ENCODE results near the gene C5orf52.
A peak's percentile ranks its signal among the peaks of the same experiment; 100 is the strongest.
"Not testable (repeated sequence)": the region's sequence is repeated elsewhere in the genome, so short reads cannot be mapped to it uniquely, and the experiment has no call there.

The C5orf52 gene

GRCh38 chr5:157679801-157680200 lies 8.5 kb downstream of the C5orf52 start:
- DNase-seq, result no peak

- no peak for DNase-seq
These were observed 8.9 kb downstream of the C5orf52 start for GRCh38 chr5:157680239-157680638.

- DNase-seq, result no peak
These were observed 9.7 kb downstream of the C5orf52 start for GRCh38 chr5:157681048-157681447.

GRCh38 chr5:157682257-157682656 lies 10.9 kb downstream of the C5orf52 start:
- DNase-seq, result no peak

- DNase-seq, result not testable (repeated sequence)
These were observed 15.2 kb downstream of the C5orf52 start for GRCh38 chr5:157686276-157687197.

- no peak for DNase-seq
These were observed 15.8 kb downstream of the C5orf52 start for GRCh38 chr5:157687198-157687554.

GRCh38 chr5:157689942-157690689 lies 18.8 kb downstream of the C5orf52 start:
- peak in 3 of 5 experiments; percentile 18 to 49 (median 22) for DNase-seq

GRCh38 chr5:157690690-157691433 lies 19.5 kb downstream of the C5orf52 start:
- DNase-seq, result no peak

GRCh38 chr5:157693816-157694215 lies 22.5 kb downstream of the C5orf52 start:
- DNase-seq, result not testable (repeated sequence)

- not testable (repeated sequence) for DNase-seq
These were observed 24.8 kb downstream of the C5orf52 start for GRCh38 chr5:157696154-157696553.

- DNase-seq, result not testable (repeated sequence)
These were observed 27.3 kb downstream of the C5orf52 start for GRCh38 chr5:157698674-157699073.

- DNase-seq, result no peak
These were observed 32.4 kb downstream of the C5orf52 start for GRCh38 chr5:157703736-157704135.

GRCh38 chr5:157708866-157709265 lies 37.5 kb downstream of the C5orf52 start:
- no peak for DNase-seq

GRCh38 chr5:157709346-157709745 lies 38.0 kb downstream of the C5orf52 start:
- DNase-seq, result peak in 1 of 5 experiments; percentile 27

GRCh38 chr5:157710431-157710830 lies 39.1 kb downstream of the C5orf52 start:
- DNase-seq, result no peak

- peak in 1 of 5 experiments; percentile 17 for DNase-seq
These were observed 39.5 kb downstream of the C5orf52 start for GRCh38 chr5:157710882-157711281.

GRCh38 chr5:157713830-157714595 lies 42.7 kb downstream of the C5orf52 start:
- DNase-seq, result no peak

GRCh38 chr5:157714596-157714864 lies 43.2 kb downstream of the C5orf52 start:
- DNase-seq, result no peak

GRCh38 chr5:157718519-157718918 lies 47.2 kb downstream of the C5orf52 start:
- DNase-seq, result peak in 2 of 5 experiments; percentile 30 to 76

- no peak for DNase-seq
These were observed 47.9 kb downstream of the C5orf52 start for GRCh38 chr5:157719245-157719644.

GRCh38 chr5:157721159-157721558 lies 49.8 kb downstream of the C5orf52 start:
- DNase-seq, result no peak

GRCh38 chr5:157722895-157723294 lies 51.6 kb downstream of the C5orf52 start:
- DNase-seq, result not testable (repeated sequence)
